ENCODE data around the gene DLX1. TPM values are rescaled to one million over a fixed set of nuclear protein-coding genes. Genes with fewer than 3 reads are reported as not detected.
"Not testable (repeated sequence)": the region's sequence is repeated elsewhere in the genome, so short reads cannot be mapped to it uniquely, and the experiment has no call there.

DLX1 gene
- total RNA-seq, 6 donors from 2014 or later = not detected

- Histone ChIP-seq H3K36me3 (no peaks in the 10 kb centered on the region), H3K9me3 (no peaks in the 10 kb centered on the region), H3K27ac (no peak overlapping the region), H3K4me1 (no peaks in the 10 kb centered on the region), H3K4me3 (no peak overlapping the region), H3K27me3 (no peaks in the 10 kb centered on the region)
- DNase-seq (no peak), ATAC-seq (ENCODE audit: low FRiP score in 2 of 2) (no peak)
- TF ChIP-seq, protein P1, sequence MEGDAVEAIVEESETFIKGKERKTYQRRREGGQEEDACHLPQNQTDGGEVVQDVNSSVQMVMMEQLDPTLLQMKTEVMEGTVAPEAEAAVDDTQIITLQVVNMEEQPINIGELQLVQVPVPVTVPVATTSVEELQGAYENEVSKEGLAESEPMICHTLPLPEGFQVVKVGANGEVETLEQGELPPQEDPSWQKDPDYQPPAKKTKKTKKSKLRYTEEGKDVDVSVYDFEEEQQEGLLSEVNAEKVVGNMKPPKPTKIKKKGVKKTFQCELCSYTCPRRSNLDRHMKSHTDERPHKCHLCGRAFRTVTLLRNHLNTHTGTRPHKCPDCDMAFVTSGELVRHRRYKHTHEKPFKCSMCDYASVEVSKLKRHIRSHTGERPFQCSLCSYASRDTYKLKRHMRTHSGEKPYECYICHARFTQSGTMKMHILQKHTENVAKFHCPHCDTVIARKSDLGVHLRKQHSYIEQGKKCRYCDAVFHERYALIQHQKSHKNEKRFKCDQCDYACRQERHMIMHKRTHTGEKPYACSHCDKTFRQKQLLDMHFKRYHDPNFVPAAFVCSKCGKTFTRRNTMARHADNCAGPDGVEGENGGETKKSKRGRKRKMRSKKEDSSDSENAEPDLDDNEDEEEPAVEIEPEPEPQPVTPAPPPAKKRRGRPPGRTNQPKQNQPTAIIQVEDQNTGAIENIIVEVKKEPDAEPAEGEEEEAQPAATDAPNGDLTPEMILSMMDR (IDR thresholded peaks at IDR 0.05) = no peak
- no peak for TF ChIP-seq POLR2AphosphoS5 (IDR thresholded peaks at IDR 0.05)
- 90 to 91% methylated on average over 4 of the region's 4 CpGs for WGBS, 2 donors
These were observed 50.1 kb downstream of the DLX1 start for GRCh38 chr2:172135446-172135845.

- Histone ChIP-seq H3K4me3 (no peak overlapping the region), H3K9me3 (no peaks in the 10 kb centered on the region), H3K27me3 (no peaks in the 10 kb centered on the region), H3K4me1 (no peaks in the 10 kb centered on the region), H3K36me3 (no peaks in the 10 kb centered on the region), H3K27ac (no peak overlapping the region)
- no peak for TF ChIP-seq POLR2A (IDR thresholded peaks at IDR 0.05)
- TF ChIP-seq, protein P1 (IDR thresholded peaks at IDR 0.05) = no peak
- TF ChIP-seq EP300 (IDR thresholded peaks at IDR 0.05) = no peak
- DNase-seq = no peak
- ATAC-seq (ENCODE audit: low FRiP score in 2 of 2) = no peak
- WGBS, 2 donors = 72 to 84% methylated on average over 2 of the region's 2 CpGs
These were observed 51.8 kb downstream of the DLX1 start for GRCh38 chr2:172137109-172137508.

DNA sequence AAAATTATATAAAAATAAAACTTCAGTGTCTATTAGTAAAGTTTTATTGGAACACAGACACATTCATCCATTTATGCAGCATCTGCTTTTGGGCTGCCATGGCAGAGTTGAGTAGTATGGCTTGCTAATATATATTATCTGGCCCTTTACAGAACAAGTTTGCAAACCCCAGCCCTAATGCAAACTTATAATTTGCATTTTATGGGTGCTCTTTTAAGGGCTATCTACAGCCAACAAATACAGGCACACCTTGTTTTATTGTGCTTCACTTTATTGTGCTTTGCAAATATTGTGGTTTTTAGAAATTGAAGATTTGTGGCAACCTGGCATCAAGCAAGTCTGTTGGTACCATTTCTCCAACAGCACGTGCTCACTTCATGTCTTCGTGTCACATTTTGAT lies 52.6 kb downstream of the DLX1 start:
- Histone ChIP-seq H3K36me3 (no peaks in the 10 kb centered on the region), H3K9me3 (no peaks in the 10 kb centered on the region), H3K27me3 (no peaks in the 10 kb centered on the region), H3K27ac (no peak overlapping the region), H3K4me3 (no peak overlapping the region), H3K4me1 (no peaks in the 10 kb centered on the region)
- WGBS, 2 donors = 93 to 100% methylated on average over 2 of the region's 2 CpGs
- TF ChIP-seq, protein P1 (IDR thresholded peaks at IDR 0.05) = no peak
- TF ChIP-seq EP300 (IDR thresholded peaks at IDR 0.05) = no peak
- DNase-seq (no peak), ATAC-seq (ENCODE audit: low FRiP score in 2 of 2) (no peak)

GRCh38 chr2:172138727-172139126 lies 53.4 kb downstream of the DLX1 start:
- 79 to 82% methylated on average over 1 of the region's 1 CpG for WGBS, 2 donors
- not testable (repeated sequence) for H3K27me3 ChIP-seq; H3K4me3 ChIP-seq; H3K4me1 ChIP-seq; ATAC-seq (ENCODE audit: low FRiP score in 2 of 2); H3K36me3 ChIP-seq; H3K27ac ChIP-seq; DNase-seq; H3K9me3 ChIP-seq

Other genes with a start within 250 kb of the DLX1 start
- 10 to 100 TPM in 3 of 6 donors, 1 to 10 TPM in 3; 6.2 to 27.2 (median 11.3) TPM for gene SLC25A12, start 191.3 kb upstream of the DLX1 start, total RNA-seq
- gene HAT1, start 163.0 kb upstream of the DLX1 start, total RNA-seq = 10 to 100 TPM; 10.3 to 42.6 (median 25.7) TPM
- gene METAP1D, start 85.6 kb upstream of the DLX1 start, total RNA-seq = 1 to 10 TPM in 5 of 6 donors, under 1 TPM in 1; 0.11 to 6.3 (median 2.9) TPM
- gene DLX2, start 17.4 kb downstream of the DLX1 start, total RNA-seq = not detected

All from upper lobe of left lung (tissue), 6 donors.